KMS-11 (cell line): ENCODE results near the gene MORN1.

Experiments
- H2AFZ ChIP-seq: fragments of 200-600 bp; sonication (generic); 2 replicates; pipeline ENCODE4 v1.6.1; 2016; ENCODE audit warnings: antibody characterized with exemption, mixed run types, low read depth
- H3K27ac ChIP-seq: fragments of 200-600 bp; sonication (generic); 2 replicates; pipeline ENCODE4 v1.6.1; 2016; ENCODE audit warnings: mild to moderate bottlenecking, mixed run types
- H3K27me3 ChIP-seq: fragments of 200-600 bp; sonication (generic); 2 replicates; pipeline ENCODE4 v1.6.1; 2017; ENCODE audit warnings: mild to moderate bottlenecking, low read depth, mixed run types, moderate library complexity; ENCODE audit not compliant: insufficient read depth
- H3K36me3 ChIP-seq: fragments of 200-600 bp; sonication (generic); 2 replicates; pipeline ENCODE4 v1.6.1; 2017; ENCODE audit warnings: mild to moderate bottlenecking, mixed run types; ENCODE audit not compliant: insufficient read depth
- H3K4me1 ChIP-seq: fragments of 200-600 bp; sonication (generic); 2 replicates; pipeline ENCODE4 v1.6.1; 2016; ENCODE audit warnings: mild to moderate bottlenecking, low read depth, mixed run types; ENCODE audit not compliant: poor library complexity, severe bottlenecking
- H3K4me2 ChIP-seq: fragments of 200-600 bp; sonication (generic); 2 replicates; pipeline ENCODE4 v1.7.0; 2016; ENCODE audit warnings: mild to moderate bottlenecking, mixed run types
- H3K4me3 ChIP-seq: fragments of 200-600 bp; sonication (generic); IDR thresholded peaks from 2 replicates; pipeline ENCODE4 v1.6.1; 2017; ENCODE audit warnings: low read depth, low read length, mixed read lengths; ENCODE audit not compliant: insufficient read depth
- H3K79me2 ChIP-seq: fragments of 200-600 bp; sonication (generic); 2 replicates; pipeline ENCODE4 v1.6.1; 2016; ENCODE audit warnings: low read depth, mixed run types; ENCODE audit not compliant: insufficient read depth
- H3K9ac ChIP-seq: fragments of 200-600 bp; sonication (generic); 2 replicates; pipeline ENCODE4 v1.6.1; 2016; ENCODE audit warnings: mild to moderate bottlenecking, mixed run types
- H4K20me1 ChIP-seq: fragments of 200-600 bp; sonication (generic); 2 replicates; pipeline ENCODE4 v1.6.1; 2016; ENCODE audit warnings: mild to moderate bottlenecking, mixed run types; ENCODE audit not compliant: insufficient read depth
- TF ChIP-seq, protein P1 (sequence below): fragments of 200-600 bp; sonication (generic); conservative IDR thresholded peaks from 2 replicates; pipeline ENCODE4 v1.6.1; 2017; ENCODE audit warnings: low read depth, mild to moderate bottlenecking, antibody characterized with exemption, low read length, moderate library complexity, mixed read lengths

The MORN1 gene

GRCh38 chr1:2349806-2350205 is 41.5 kb downstream of the MORN1 start:
- H3K9ac ChIP-seq: no peak overlapping the region
- TF ChIP-seq, protein P1, sequence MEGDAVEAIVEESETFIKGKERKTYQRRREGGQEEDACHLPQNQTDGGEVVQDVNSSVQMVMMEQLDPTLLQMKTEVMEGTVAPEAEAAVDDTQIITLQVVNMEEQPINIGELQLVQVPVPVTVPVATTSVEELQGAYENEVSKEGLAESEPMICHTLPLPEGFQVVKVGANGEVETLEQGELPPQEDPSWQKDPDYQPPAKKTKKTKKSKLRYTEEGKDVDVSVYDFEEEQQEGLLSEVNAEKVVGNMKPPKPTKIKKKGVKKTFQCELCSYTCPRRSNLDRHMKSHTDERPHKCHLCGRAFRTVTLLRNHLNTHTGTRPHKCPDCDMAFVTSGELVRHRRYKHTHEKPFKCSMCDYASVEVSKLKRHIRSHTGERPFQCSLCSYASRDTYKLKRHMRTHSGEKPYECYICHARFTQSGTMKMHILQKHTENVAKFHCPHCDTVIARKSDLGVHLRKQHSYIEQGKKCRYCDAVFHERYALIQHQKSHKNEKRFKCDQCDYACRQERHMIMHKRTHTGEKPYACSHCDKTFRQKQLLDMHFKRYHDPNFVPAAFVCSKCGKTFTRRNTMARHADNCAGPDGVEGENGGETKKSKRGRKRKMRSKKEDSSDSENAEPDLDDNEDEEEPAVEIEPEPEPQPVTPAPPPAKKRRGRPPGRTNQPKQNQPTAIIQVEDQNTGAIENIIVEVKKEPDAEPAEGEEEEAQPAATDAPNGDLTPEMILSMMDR: no peak
- H3K4me3 ChIP-seq: no peak overlapping the region
- H3K27me3 ChIP-seq: peaks cover 76% of the 10 kb centered on the region
- no peak overlapping the region for H3K27ac ChIP-seq
- no peak overlapping the region for H3K4me2 ChIP-seq
- no peaks in the 10 kb centered on the region for H3K36me3 ChIP-seq
- no peaks in the 10 kb centered on the region for H4K20me1 ChIP-seq
- H3K79me2 ChIP-seq: no peaks in the 10 kb centered on the region
- no peak overlapping the region for H2AFZ ChIP-seq
- H3K4me1 ChIP-seq: no peaks in the 10 kb centered on the region

DNA sequence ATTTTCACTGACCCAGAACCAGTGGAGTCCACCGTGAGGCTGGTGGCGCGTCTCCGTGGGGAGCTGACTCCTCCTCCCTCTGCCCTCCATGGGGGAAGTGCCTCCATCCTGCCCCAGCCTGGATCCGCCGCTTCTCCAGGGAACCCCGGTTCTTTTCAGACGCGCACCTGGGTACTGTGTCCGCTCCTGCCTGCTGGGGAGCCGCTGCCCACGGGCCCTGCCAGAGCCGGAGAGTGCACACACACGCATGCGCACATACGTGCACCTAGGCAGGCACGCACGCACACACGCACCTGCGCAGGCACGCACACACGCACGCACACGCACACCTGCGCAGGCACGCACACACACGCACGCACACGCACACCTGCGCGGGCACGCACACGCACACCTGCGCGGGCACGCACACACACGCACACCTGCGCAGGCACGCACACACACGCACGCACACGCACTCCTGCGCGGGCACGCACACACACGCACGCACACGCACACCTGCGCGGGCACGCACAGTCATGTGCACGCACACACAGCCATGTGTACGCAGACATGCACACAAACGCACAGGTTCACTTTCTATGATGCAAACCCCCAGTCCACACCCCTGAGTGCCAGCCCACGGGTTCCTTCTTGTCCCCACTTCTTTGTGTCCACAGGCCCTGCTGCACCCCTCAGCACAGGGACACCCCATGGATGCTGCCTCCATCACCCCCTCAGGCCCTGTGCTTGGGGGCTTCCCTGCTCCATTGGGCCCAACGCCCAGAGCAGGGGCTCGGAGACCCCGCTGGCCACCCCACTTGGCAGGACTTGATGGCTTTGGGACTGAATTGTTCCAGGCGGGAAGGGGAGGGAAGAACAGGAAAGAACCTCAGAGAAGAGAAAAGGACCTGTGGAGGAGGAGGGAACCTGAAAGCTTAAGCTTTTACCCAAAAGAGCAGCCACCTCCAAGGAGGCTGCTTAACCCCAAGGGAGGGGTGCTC is 42.7 kb downstream of the MORN1 start:
- H3K27me3 ChIP-seq: peaks cover 72% of the 10 kb centered on the region
- TF ChIP-seq, protein P1: no peak
- no peak overlapping the region for H2AFZ ChIP-seq
- H3K4me2 ChIP-seq: no peak overlapping the region
- H3K36me3 ChIP-seq: no peaks in the 10 kb centered on the region
- no peaks in the 10 kb centered on the region for H3K4me1 ChIP-seq
- no peak overlapping the region for H3K9ac ChIP-seq
- H3K4me3 ChIP-seq: no peak overlapping the region
- H4K20me1 ChIP-seq: no peaks in the 10 kb centered on the region
- H3K27ac ChIP-seq: no peak overlapping the region
- H3K79me2 ChIP-seq: no peaks in the 10 kb centered on the region

DNA sequence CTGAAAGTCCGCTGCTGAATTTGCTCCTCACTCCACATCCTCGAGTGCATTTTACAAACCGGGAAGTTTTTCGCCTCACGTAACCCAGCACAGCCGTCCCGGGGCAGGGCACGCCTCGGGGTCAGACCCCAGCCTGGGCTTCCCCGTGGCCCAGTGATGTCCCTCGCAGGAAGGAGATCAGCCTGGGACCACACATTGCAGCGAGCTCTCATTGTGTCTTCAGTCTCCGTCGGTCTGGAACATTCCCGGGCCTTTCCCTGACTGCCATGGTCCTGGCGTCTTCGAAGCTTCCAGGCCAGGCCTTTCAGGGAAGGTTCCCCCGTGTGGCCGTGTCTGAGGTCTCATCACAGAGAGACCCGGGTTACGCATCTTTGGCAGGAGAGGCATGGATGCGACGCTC is 43.5 kb downstream of the MORN1 start:
- H3K4me1 ChIP-seq: no peaks in the 10 kb centered on the region
- TF ChIP-seq, protein P1: no peak
- H4K20me1 ChIP-seq: no peaks in the 10 kb centered on the region
- no peak overlapping the region for H3K9ac ChIP-seq
- no peaks in the 10 kb centered on the region for H3K36me3 ChIP-seq
- no peaks in the 10 kb centered on the region for H3K79me2 ChIP-seq
- H3K27me3 ChIP-seq: peaks cover 72% of the 10 kb centered on the region
- no peak overlapping the region for H2AFZ ChIP-seq
- H3K4me3 ChIP-seq: no peak overlapping the region
- H3K27ac ChIP-seq: no peak overlapping the region
- no peak overlapping the region for H3K4me2 ChIP-seq

DNA sequence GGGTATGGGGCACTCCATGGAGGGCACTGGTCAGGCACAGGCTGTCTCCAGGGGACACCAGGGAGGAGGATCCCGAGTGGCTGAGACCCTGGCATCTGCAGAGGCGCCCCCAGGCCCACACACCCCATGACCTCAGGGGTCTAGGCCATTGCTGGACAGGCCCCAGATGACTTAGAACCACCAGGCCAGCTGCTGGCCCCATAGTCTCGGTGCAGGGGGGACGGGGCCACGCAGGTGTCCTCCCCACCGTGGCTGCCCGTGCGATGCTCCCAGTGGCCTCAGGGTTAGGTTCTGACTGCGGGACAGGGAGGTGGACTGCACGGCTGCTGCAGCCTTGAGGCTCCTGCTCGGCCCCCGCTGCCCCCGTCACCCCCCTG is 44.0 kb downstream of the MORN1 start:
- TF ChIP-seq, protein P1: no peak
- H3K27me3 ChIP-seq: peaks cover 72% of the 10 kb centered on the region
- no peaks in the 10 kb centered on the region for H3K4me1 ChIP-seq
- H3K27ac ChIP-seq: no peak overlapping the region
- H3K4me2 ChIP-seq: no peak overlapping the region
- H2AFZ ChIP-seq: no peak overlapping the region
- H3K4me3 ChIP-seq: no peak overlapping the region
- no peaks in the 10 kb centered on the region for H3K79me2 ChIP-seq
- no peaks in the 10 kb centered on the region for H4K20me1 ChIP-seq
- no peak overlapping the region for H3K9ac ChIP-seq
- H3K36me3 ChIP-seq: no peaks in the 10 kb centered on the region
